ENCODE data around the gene KRT82.
A peak's percentile ranks its signal among the peaks of the same experiment; 100 is the strongest.
"Not testable (repeated sequence)": the region's sequence is repeated elsewhere in the genome, so short reads cannot be mapped to it uniquely, and the experiment has no call there.

Gene KRT82

GRCh38 chr12:52434760-52435530, 28.8 kb upstream of the KRT82 start:
- DNase-seq, result no peak

- no peak for DNase-seq
Observed at GRCh38 chr12:52434081-52434733, 28.1 kb upstream of the KRT82 start, which contains the start of gene KRT75. KRT75 (minus strand) TSS chr12:52434371; CDS start chr12:52434304, 67 bp downstream.

GRCh38 chr12:52433501-52434080, 27.5 kb upstream of the KRT82 start:
- no peak for DNase-seq

- DNase-seq, result no peak
Observed at GRCh38 chr12:52432559-52433207, 26.5 kb upstream of the KRT82 start.

GRCh38 chr12:52428121-52428520, 22.0 kb upstream of the KRT82 start:
- no peak for DNase-seq

- no peak for DNase-seq
Observed at GRCh38 chr12:52427083-52427482, 20.9 kb upstream of the KRT82 start.

GRCh38 chr12:52426034-52426433, 19.9 kb upstream of the KRT82 start:
- DNase-seq, result no peak

GRCh38 chr12:52425466-52425865, 19.3 kb upstream of the KRT82 start:
- DNase-seq, result no peak

- peak; percentile 61 for DNase-seq
Observed at GRCh38 chr12:52423661-52424500, 17.7 kb upstream of the KRT82 start.

GRCh38 chr12:52423035-52423434, 16.9 kb upstream of the KRT82 start:
- no peak for DNase-seq

GRCh38 chr12:52419656-52420055, 13.5 kb upstream of the KRT82 start:
- no peak for DNase-seq

GRCh38 chr12:52418576-52419110, 12.5 kb upstream of the KRT82 start:
- DNase-seq, result no peak

GRCh38 chr12:52417740-52418139, 11.6 kb upstream of the KRT82 start:
- peak; percentile 63 for DNase-seq

GRCh38 chr12:52416795-52417194, 10.7 kb upstream of the KRT82 start:
- no peak for DNase-seq

- DNase-seq, result no peak
Observed at GRCh38 chr12:52415870-52416750, 10.0 kb upstream of the KRT82 start.

- no peak for DNase-seq
Observed at GRCh38 chr12:52414936-52415335, 8.8 kb upstream of the KRT82 start.

GRCh38 chr12:52413782-52414345, 7.7 kb upstream of the KRT82 start:
- no peak for DNase-seq

GRCh38 chr12:52413202-52413601, 7.1 kb upstream of the KRT82 start:
- no peak for DNase-seq

GRCh38 chr12:52411815-52412214, 5.7 kb upstream of the KRT82 start:
- DNase-seq, result no peak

- not testable (repeated sequence) for DNase-seq
Observed at GRCh38 chr12:52410589-52411248, 4.6 kb upstream of the KRT82 start.
